HCT116 (cell line): ENCODE measurements around the gene KRTAP10-1. TPM values are rescaled to one million over a fixed set of nuclear protein-coding genes. Genes with fewer than 3 reads are reported as not detected.

Experiments
- ATAC-seq: fragments of 200-7000 bp; cut with Tn5 transposase; 2 replicates; pipeline ENCODE4 v1.9.1; 2020; ENCODE audit warnings: mild to moderate bottlenecking, moderate library complexity
- BruUV-seq: library from RNA; stranded (reverse); fragments of 400-500 nt; replicated peaks from 2 replicates; lab custom pipeline; 2021; lab: Mats Ljungman, UMichigan
- CTCF ChIA-PET: fragments of 300-600 bp; sonication (Branson Sonifier 250); formaldehyde crosslinking; loops from one replicate; lab custom pipeline; 2021; ENCODE audit warnings: antibody characterized with exemption; lab: Charles Lee
- POLR2A ChIA-PET: fragments of 300-600, 350-600 bp; sonication (Branson Sonifier 250); formaldehyde crosslinking; loops from one replicate; lab custom pipeline; 2021; ENCODE audit warnings: antibody characterized with exemption; lab: Charles Lee
- RAD21 ChIA-PET, 2 experiments: fragments of 300-600 bp; sonication (Branson Sonifier 250); formaldehyde crosslinking; loops; one replicate each; lab custom pipeline; 2023; ENCODE audit warnings: low total read pairs in 2 of 2; ENCODE audit not compliant: uncharacterized antibody in 2 of 2, unreplicated experiment in 2 of 2, low non-redundant PET in 1 of 2; lab: Charles Lee
- DNase-seq: peaks from one replicate; pipeline ENCODE4 v3.0.0-alpha.2; 2010; ENCODE audit warnings: low read depth, low spot score
- H2AFZ ChIP-seq: fragments of 200-600 bp; shearing (Covaris generic), sonication (generic); 2 replicates; pipeline ENCODE4 v1.6.1; 2017; ENCODE audit warnings: low read depth, mixed run types, mixed read lengths, antibody characterized with exemption, low read length; ENCODE audit not compliant: poor library complexity, severe bottlenecking
- H3K27ac ChIP-seq: 2 replicates; pipeline ENCODE4 v1.5.1; 2012; ENCODE audit warnings: low read depth, low read length
- H3K27me3 ChIP-seq: fragments of 200-600 bp; sonication (generic); 2 replicates; pipeline ENCODE4 v1.6.1; 2016; ENCODE audit warnings: mixed run types, low read length, mixed read lengths; ENCODE audit not compliant: insufficient read depth
- H3K36me3 ChIP-seq, 2 experiments: fragments of 200-500 bp in 1 of 2; fragments of 200-600 bp in 1 of 2; sonication (Bioruptor generic) in 1 of 2; sonication (generic) in 1 of 2; 2 replicates each; pipeline versions ENCODE4 v1.5.1 to v1.6.1; 2014 to 2016; ENCODE audit warnings: low read length in 2 of 2, inconsistent platforms in 1 of 2, mixed read lengths in 1 of 2, mixed run types in 1 of 2; ENCODE audit not compliant: insufficient read depth in 2 of 2, control insufficient read depth in 1 of 2
- H3K4me1 ChIP-seq, 2 experiments: fragments of 200-600 bp in 1 of 2; sonication (generic) in 1 of 2; 2 replicates each; pipeline versions ENCODE4 v1.5.1 to v1.6.1; 2012 to 2017; ENCODE audit warnings: low read length in 2 of 2, inconsistent platforms in 1 of 2, mild to moderate bottlenecking in 1 of 2, mixed read lengths in 1 of 2, mixed run types in 1 of 2, moderate library complexity in 1 of 2; ENCODE audit not compliant: insufficient read depth in 2 of 2, control insufficient read depth in 1 of 2
- H3K4me2 ChIP-seq: fragments of 200-600 bp; sonication (generic); 2 replicates; pipeline ENCODE4 v1.6.1; 2017; ENCODE audit warnings: mixed run types, low read length, mixed read lengths
- H3K4me3 ChIP-seq, 2 experiments: fragments of 200-600 bp in 1 of 2; sonication (generic) in 1 of 2; replicated peaks in 1 of 2; 2 replicates each; pipeline ENCODE4 v1.5.1; 2011 to 2016; ENCODE audit warnings: low read length in 2 of 2, control low read depth in 1 of 2, low read depth in 1 of 2, mild to moderate bottlenecking in 1 of 2, mixed read lengths in 1 of 2, mixed run types in 1 of 2
- H3K79me2 ChIP-seq: fragments of 200-600 bp; sonication (generic); 2 replicates; pipeline ENCODE4 v1.6.1; 2017; ENCODE audit warnings: mild to moderate bottlenecking, mixed run types, low read length, moderate library complexity, mixed read lengths; ENCODE audit not compliant: insufficient read depth
- H3K9ac ChIP-seq: fragments of 200-600 bp; sonication (generic); 2 replicates; pipeline ENCODE4 v1.6.1; 2016; ENCODE audit warnings: low read length, mixed read lengths
- H3K9me2 ChIP-seq: fragments of 200-600 bp; sonication (generic), shearing (Covaris generic); 2 replicates; pipeline ENCODE4 v1.6.1; 2017; ENCODE audit warnings: mixed run types, mild to moderate bottlenecking, moderate library complexity; ENCODE audit not compliant: insufficient read depth
- H3K9me3 ChIP-seq, 2 experiments: fragments of 200-500 bp in 1 of 2; fragments of 200-600 bp in 1 of 2; sonication (Bioruptor generic) in 1 of 2; sonication (generic) in 1 of 2; 2 replicates each; pipeline ENCODE4 v1.6.1; 2014 to 2017; ENCODE audit warnings: low read length in 2 of 2, mixed read lengths in 2 of 2, inconsistent platforms in 1 of 2, low read depth in 1 of 2, mild to moderate bottlenecking in 1 of 2, mixed run types in 1 of 2, moderate library complexity in 1 of 2; ENCODE audit not compliant: control insufficient read depth in 1 of 2, insufficient read depth in 1 of 2
- H4K20me1 ChIP-seq: fragments of 200-600 bp; sonication (generic), shearing (Covaris generic); 2 replicates; pipeline ENCODE4 v1.6.1; 2017; ENCODE audit warnings: mixed run types, mild to moderate bottlenecking, moderate library complexity; ENCODE audit not compliant: insufficient read depth
- CBX3 ChIP-seq: IDR thresholded peaks from 2 replicates; pipeline ENCODE4 v1.6.1; 2012; ENCODE audit warnings: low read depth
- CEBPB ChIP-seq: IDR thresholded peaks from 2 replicates; pipeline ENCODE4 v1.6.1; 2012; ENCODE audit warnings: low read depth
- EGR1 ChIP-seq: IDR thresholded peaks from 2 replicates; pipeline ENCODE4 v1.6.1; 2012; ENCODE audit warnings: low read depth
- ELF1 ChIP-seq: IDR thresholded peaks from 2 replicates; pipeline ENCODE4 v1.6.1; 2012; ENCODE audit warnings: low read depth, borderline replicate concordance
- EZH2 ChIP-seq: fragments of 200-600 bp; sonication (generic); IDR thresholded peaks from 2 replicates; pipeline ENCODE4 v1.6.1; 2017; ENCODE audit warnings: antibody characterized with exemption, mixed run types
- EZH2phosphoT487 ChIP-seq: fragments of 200-600 bp; IDR thresholded peaks from 2 replicates; pipeline ENCODE4 v1.6.1; 2018; ENCODE audit warnings: antibody characterized with exemption, borderline replicate concordance
- FOSL1 ChIP-seq: IDR thresholded peaks from 2 replicates; pipeline ENCODE4 v1.6.1; 2012; ENCODE audit warnings: low read depth
- JUND ChIP-seq: IDR thresholded peaks from 2 replicates; pipeline ENCODE4 v1.6.1; 2012
- POLR2AphosphoS5 ChIP-seq: IDR thresholded peaks from 2 replicates; pipeline ENCODE4 v1.6.1; 2011; ENCODE audit warnings: mild to moderate bottlenecking, low read depth, low read length, moderate library complexity
- RAD21 ChIP-seq: IDR thresholded peaks from 2 replicates; pipeline ENCODE4 v1.6.1; 2012; ENCODE audit warnings: low read depth, mild to moderate bottlenecking
- SIN3A ChIP-seq: IDR thresholded peaks from 2 replicates; pipeline ENCODE4 v1.6.1; 2012; ENCODE audit warnings: low read depth
- SP1 ChIP-seq: IDR thresholded peaks from 2 replicates; pipeline ENCODE4 v1.6.1; 2012; ENCODE audit warnings: low read depth
- SRF ChIP-seq: IDR thresholded peaks from 2 replicates; pipeline ENCODE4 v1.6.1; 2012; ENCODE audit warnings: low read depth
- TCF7L2 ChIP-seq: IDR thresholded peaks from 2 replicates; pipeline ENCODE4 v1.7.0; 2011; ENCODE audit warnings: borderline replicate concordance, inconsistent platforms; ENCODE audit not compliant: insufficient read depth, insufficient read length; ENCODE audit errors: extremely low read depth
- YY1 ChIP-seq: IDR thresholded peaks from 2 replicates; pipeline ENCODE4 v1.6.1; 2011; ENCODE audit warnings: low read length, low read depth, moderate library complexity, mild to moderate bottlenecking; ENCODE audit not compliant: insufficient replicate concordance; ENCODE audit errors: extremely low read depth
- intact Hi-C: fragments of 100-400 bp; cut with micrococcal nuclease; formaldehyde crosslinking; loops from 2 replicates; pipeline ENCODE4 v1.10.0; 2022
- total RNA-seq: library from RNA; stranded (reverse); gene quantifications from one replicate; pipeline ENCODE4 v1.2.1, GENCODE V29; 2021; ENCODE audit not compliant: unreplicated experiment
- TF ChIP-seq, protein P1 (sequence below): IDR thresholded peaks from 2 replicates; pipeline ENCODE4 v1.6.1; 2012; ENCODE audit warnings: low read depth
- TF ChIP-seq, protein P2 (sequence below), 3 experiments: fragments of 200-600 bp in 1 of 3; sonication (generic) in 1 of 3; IDR thresholded peaks in 2 of 3; conservative IDR thresholded peaks in 1 of 3; 2 replicates each; pipeline ENCODE4 v1.5.1; 2012 to 2017; ENCODE audit warnings: low read depth in 2 of 3, low read length in 2 of 3, antibody characterized with exemption in 1 of 3, borderline replicate concordance in 1 of 3, control low read depth in 1 of 3, mild to moderate bottlenecking in 1 of 3, mixed read lengths in 1 of 3, mixed run types in 1 of 3, moderate library complexity in 1 of 3; ENCODE audit not compliant: insufficient read depth in 1 of 3
- TF ChIP-seq, protein P3 (sequence below): IDR thresholded peaks from 2 replicates; pipeline ENCODE4 v1.6.1; 2012
- TF ChIP-seq, protein P4 (sequence below): IDR thresholded peaks from 2 replicates; pipeline ENCODE4 v1.6.1; 2011; ENCODE audit warnings: mild to moderate bottlenecking, low read length, moderate library complexity; ENCODE audit not compliant: insufficient replicate concordance; ENCODE audit errors: extremely low read depth

Gene KRTAP10-1
- total RNA-seq, 1 experiment from 2014 or later, result not detected

DNA sequence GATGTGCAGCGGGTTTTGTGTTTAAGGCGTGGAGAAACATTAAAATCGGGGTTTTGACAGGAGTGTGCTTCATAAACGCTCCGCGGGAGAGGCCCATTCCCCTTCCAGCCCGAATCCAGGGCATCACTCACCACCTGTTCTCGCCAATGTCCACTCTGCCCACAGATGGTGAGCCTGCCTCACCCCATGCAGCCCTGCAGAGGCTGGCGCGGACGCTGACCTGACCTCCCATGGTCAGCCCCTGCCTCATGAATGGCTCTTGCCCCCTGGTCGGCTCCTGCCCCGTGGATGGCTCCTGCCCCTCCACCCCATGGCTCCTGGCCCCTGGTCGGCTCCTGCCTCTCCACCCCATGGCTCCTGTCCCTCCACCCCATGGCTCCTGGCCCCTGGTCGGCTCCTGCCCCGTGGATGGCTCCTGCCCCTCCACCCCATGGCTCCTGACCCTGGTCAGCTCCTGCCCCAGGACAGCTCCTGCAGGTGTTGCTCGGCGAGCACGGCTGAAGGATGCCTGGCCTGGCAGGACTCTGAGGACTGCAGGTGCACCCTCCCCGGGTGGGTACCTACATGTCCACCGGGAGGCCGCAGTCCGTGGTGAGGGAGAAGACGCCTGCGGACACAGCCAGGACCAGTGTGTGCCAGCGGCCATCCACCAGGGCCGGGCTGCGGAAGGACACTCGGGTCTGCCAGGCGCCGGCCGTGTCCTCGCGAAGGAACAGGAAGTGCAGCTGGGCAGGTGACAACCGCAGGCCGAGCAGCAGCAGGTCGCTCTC lies 6.7 kb downstream of the KRTAP10-1 start:
- ChIA-PET RAD21 (no interaction called here), POLR2A (no interaction called here), CTCF (no interaction called here)
- no peak for DNase-seq
- intact Hi-C loops, result no loop called here
- Histone ChIP-seq H3K4me1 (no peaks in the 10 kb centered on the region), H3K4me2 (no peak overlapping the region), H3K36me3 (no peaks in the 10 kb centered on the region), H2AFZ (no peak overlapping the region), H3K9me3 (no peaks in the 10 kb centered on the region), H3K27ac (no peak overlapping the region), H3K79me2 (no peaks in the 10 kb centered on the region), H3K27me3 (no peaks in the 10 kb centered on the region), H4K20me1 (no peaks in the 10 kb centered on the region), H3K9me2 (no peaks in the 10 kb centered on the region), H3K9ac (no peak overlapping the region), H3K4me3 (no peak overlapping the region)
- no peak for TF ChIP-seq SP1
- TF ChIP-seq, protein P1, sequence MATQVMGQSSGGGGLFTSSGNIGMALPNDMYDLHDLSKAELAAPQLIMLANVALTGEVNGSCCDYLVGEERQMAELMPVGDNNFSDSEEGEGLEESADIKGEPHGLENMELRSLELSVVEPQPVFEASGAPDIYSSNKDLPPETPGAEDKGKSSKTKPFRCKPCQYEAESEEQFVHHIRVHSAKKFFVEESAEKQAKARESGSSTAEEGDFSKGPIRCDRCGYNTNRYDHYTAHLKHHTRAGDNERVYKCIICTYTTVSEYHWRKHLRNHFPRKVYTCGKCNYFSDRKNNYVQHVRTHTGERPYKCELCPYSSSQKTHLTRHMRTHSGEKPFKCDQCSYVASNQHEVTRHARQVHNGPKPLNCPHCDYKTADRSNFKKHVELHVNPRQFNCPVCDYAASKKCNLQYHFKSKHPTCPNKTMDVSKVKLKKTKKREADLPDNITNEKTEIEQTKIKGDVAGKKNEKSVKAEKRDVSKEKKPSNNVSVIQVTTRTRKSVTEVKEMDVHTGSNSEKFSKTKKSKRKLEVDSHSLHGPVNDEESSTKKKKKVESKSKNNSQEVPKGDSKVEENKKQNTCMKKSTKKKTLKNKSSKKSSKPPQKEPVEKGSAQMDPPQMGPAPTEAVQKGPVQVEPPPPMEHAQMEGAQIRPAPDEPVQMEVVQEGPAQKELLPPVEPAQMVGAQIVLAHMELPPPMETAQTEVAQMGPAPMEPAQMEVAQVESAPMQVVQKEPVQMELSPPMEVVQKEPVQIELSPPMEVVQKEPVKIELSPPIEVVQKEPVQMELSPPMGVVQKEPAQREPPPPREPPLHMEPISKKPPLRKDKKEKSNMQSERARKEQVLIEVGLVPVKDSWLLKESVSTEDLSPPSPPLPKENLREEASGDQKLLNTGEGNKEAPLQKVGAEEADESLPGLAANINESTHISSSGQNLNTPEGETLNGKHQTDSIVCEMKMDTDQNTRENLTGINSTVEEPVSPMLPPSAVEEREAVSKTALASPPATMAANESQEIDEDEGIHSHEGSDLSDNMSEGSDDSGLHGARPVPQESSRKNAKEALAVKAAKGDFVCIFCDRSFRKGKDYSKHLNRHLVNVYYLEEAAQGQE, result no peak
- no peak for TF ChIP-seq SRF
- TF ChIP-seq CEBPB, result no peak
- no peak for TF ChIP-seq TCF7L2
- no peak for TF ChIP-seq ELF1
- TF ChIP-seq POLR2AphosphoS5, result no peak
- TF ChIP-seq YY1, result no peak
- TF ChIP-seq EZH2, result no peak
- TF ChIP-seq, protein P2, sequence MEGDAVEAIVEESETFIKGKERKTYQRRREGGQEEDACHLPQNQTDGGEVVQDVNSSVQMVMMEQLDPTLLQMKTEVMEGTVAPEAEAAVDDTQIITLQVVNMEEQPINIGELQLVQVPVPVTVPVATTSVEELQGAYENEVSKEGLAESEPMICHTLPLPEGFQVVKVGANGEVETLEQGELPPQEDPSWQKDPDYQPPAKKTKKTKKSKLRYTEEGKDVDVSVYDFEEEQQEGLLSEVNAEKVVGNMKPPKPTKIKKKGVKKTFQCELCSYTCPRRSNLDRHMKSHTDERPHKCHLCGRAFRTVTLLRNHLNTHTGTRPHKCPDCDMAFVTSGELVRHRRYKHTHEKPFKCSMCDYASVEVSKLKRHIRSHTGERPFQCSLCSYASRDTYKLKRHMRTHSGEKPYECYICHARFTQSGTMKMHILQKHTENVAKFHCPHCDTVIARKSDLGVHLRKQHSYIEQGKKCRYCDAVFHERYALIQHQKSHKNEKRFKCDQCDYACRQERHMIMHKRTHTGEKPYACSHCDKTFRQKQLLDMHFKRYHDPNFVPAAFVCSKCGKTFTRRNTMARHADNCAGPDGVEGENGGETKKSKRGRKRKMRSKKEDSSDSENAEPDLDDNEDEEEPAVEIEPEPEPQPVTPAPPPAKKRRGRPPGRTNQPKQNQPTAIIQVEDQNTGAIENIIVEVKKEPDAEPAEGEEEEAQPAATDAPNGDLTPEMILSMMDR (IDR thresholded peaks at IDR 0.05 in 2 of 3, conservative IDR thresholded peaks at IDR 0.05 in 1 of 3; ENCODE audit: borderline replicate concordance in 1 of 3, insufficient read depth in 1 of 3, low read depth in 2 of 3, low read length in 2 of 3), result no peak
- TF ChIP-seq, protein P3, sequence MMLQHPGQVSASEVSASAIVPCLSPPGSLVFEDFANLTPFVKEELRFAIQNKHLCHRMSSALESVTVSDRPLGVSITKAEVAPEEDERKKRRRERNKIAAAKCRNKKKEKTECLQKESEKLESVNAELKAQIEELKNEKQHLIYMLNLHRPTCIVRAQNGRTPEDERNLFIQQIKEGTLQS, result no peak
- TF ChIP-seq, protein P4, sequence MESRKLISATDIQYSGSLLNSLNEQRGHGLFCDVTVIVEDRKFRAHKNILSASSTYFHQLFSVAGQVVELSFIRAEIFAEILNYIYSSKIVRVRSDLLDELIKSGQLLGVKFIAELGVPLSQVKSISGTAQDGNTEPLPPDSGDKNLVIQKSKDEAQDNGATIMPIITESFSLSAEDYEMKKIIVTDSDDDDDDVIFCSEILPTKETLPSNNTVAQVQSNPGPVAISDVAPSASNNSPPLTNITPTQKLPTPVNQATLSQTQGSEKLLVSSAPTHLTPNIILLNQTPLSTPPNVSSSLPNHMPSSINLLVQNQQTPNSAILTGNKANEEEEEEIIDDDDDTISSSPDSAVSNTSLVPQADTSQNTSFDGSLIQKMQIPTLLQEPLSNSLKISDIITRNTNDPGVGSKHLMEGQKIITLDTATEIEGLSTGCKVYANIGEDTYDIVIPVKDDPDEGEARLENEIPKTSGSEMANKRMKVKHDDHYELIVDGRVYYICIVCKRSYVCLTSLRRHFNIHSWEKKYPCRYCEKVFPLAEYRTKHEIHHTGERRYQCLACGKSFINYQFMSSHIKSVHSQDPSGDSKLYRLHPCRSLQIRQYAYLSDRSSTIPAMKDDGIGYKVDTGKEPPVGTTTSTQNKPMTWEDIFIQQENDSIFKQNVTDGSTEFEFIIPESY, result no peak
- TF ChIP-seq JUND, result no peak
- TF ChIP-seq SIN3A, result no peak
- no peak for TF ChIP-seq EGR1
- TF ChIP-seq FOSL1, result no peak
- TF ChIP-seq RAD21, result no peak
- TF ChIP-seq EZH2phosphoT487, result no peak
- no peak for TF ChIP-seq CBX3
- ATAC-seq, result 0 out of 2 replicates have a peak, but pooled peaks have one; percentile 18
- BruUV-seq, result no TSS peak
